ENCODE measurements around the gene ADAMTSL1.

ADAMTSL1 gene

DNA sequence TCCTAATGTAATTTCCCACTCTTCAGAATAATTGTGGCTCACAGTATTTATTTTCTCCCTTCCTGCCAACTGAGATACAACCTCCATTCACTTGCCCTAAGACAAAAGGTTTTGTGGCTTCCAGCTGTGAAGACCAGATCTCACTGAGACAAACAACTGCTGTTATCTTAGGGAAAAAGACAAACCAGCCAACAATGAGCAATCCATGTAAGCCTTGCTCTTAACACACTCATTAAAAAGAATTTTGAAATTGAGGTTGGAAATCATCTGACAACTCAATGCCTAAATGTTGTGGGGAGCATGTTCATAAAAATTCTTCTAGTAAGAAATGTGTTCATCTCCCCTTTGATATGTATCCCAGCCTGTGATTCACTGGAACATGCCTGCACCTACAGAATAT lies 132.9 kb downstream of the ADAMTSL1 start:
- H3K36me3 Mint-ChIP-seq (ENCODE audit: low read depth), result no peaks in the 10 kb centered on the region
- H3K4me1 Mint-ChIP-seq, result peaks cover 43% of the 10 kb centered on the region
- no peak overlapping the region for H3K4me3 Mint-ChIP-seq
- TF ChIP-seq, protein P1, sequence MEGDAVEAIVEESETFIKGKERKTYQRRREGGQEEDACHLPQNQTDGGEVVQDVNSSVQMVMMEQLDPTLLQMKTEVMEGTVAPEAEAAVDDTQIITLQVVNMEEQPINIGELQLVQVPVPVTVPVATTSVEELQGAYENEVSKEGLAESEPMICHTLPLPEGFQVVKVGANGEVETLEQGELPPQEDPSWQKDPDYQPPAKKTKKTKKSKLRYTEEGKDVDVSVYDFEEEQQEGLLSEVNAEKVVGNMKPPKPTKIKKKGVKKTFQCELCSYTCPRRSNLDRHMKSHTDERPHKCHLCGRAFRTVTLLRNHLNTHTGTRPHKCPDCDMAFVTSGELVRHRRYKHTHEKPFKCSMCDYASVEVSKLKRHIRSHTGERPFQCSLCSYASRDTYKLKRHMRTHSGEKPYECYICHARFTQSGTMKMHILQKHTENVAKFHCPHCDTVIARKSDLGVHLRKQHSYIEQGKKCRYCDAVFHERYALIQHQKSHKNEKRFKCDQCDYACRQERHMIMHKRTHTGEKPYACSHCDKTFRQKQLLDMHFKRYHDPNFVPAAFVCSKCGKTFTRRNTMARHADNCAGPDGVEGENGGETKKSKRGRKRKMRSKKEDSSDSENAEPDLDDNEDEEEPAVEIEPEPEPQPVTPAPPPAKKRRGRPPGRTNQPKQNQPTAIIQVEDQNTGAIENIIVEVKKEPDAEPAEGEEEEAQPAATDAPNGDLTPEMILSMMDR (IDR thresholded peaks at IDR 0.05), result no peak
- no peaks in the 10 kb centered on the region for H3K27me3 Mint-ChIP-seq (ENCODE audit: low read depth, poor library complexity)
- no peak overlapping the region for H3K27ac Mint-ChIP-seq
- peaks cover 4% of the 10 kb centered on the region for H3K9me3 Mint-ChIP-seq
- no peak for DNase-seq

DNA sequence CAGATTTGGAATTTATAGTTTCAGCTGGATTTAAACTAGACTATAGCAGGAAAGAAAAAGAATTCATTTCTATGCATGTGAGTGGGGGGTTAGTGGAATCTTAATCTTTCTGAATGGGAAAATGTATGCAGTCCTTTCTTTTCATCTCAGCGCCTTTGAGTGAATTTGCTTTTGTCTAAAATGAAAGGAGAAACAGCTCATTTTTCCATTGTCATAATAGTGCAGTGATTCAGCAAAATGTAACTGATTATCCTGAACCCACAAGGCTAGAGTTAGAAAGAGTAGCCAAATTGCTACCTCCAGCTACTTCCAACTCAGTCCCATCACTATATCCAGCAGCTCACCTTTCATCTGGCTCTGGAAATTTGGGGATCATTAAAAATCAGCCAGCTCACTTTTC lies 134.4 kb downstream of the ADAMTSL1 start:
- Mint-ChIP-seq H3K27ac (no peak overlapping the region), H3K4me3 (no peak overlapping the region), H3K9me3 (peaks cover 4% of the 10 kb centered on the region), H3K36me3 (ENCODE audit: low read depth) (no peaks in the 10 kb centered on the region), H3K4me1 (peaks cover 47% of the 10 kb centered on the region), H3K27me3 (ENCODE audit: low read depth, poor library complexity) (no peaks in the 10 kb centered on the region)
- DNase-seq, result no peak
- TF ChIP-seq, protein P1 (IDR thresholded peaks at IDR 0.05), result no peak

DNA sequence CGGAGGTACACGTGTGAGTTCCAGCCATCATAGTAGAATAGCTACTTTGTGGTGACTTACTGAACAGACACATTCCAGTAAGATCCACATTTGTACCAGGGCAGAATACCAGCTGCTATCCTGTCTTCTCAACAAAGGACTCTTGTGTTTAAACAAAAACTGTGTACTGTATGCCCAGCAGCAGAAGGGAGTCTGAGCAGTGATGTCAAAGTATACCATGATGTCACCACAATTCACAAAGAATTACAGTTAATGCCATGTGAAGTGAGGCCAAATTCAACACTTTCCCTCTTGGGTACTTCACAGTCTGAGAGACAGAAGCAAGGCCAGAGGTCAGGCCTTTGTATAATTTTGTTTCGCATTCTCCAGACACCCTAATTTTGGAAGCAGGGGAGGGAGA lies 137.0 kb downstream of the ADAMTSL1 start:
- H3K27me3 Mint-ChIP-seq (ENCODE audit: low read depth, poor library complexity), result no peaks in the 10 kb centered on the region
- no peak overlapping the region for H3K4me3 Mint-ChIP-seq
- no peaks in the 10 kb centered on the region for H3K36me3 Mint-ChIP-seq (ENCODE audit: low read depth)
- no peaks in the 10 kb centered on the region for H3K9me3 Mint-ChIP-seq
- no peak overlapping the region for H3K27ac Mint-ChIP-seq
- peaks cover 50% of the 10 kb centered on the region for H3K4me1 Mint-ChIP-seq
- TF ChIP-seq, protein P1 (IDR thresholded peaks at IDR 0.05), result no peak
- no peak for DNase-seq

DNA sequence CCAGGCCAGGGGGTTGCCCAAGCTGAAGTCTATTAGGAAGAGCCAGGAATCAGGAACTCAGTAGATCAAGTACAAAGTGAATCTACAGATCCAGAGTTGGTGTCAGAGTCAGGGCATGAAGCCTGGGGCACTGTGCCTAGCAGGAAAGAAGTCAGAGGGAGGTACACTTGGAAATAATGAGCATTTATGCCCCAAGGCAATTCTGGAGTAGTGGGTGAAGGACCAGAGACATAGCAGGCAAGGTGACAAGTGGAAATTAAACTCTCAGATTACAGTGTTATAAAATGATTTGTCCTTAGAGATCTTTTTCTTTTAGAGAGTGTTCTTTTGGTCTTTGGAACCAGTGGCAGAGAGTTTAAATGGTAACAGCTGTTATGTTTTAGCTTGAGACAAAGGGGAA lies 138.0 kb downstream of the ADAMTSL1 start:
- Mint-ChIP-seq H3K27me3 (ENCODE audit: low read depth, poor library complexity) (no peaks in the 10 kb centered on the region), H3K27ac (peak overlapping the region; percentile 26)

DNA sequence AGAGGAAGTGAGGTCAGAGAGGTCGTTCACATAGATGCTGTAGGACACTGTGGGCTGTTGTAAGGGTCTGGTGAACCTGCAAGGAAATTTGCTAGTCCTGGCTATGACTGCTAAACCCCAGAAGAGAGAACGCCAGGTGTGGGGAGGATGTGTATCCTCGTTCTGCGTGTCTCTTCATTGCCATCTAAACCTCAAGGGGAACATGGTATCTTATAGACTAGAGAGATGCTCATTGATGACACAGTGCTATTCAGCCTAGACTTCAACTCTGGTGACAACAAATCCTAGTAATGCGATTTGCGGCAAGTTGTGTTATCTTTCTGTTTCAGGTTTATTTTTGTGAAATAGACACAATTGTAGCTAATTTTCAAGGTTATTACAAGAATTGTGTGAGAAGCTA lies 140.2 kb downstream of the ADAMTSL1 start:
- H3K36me3 Mint-ChIP-seq (ENCODE audit: low read depth), result no peaks in the 10 kb centered on the region
- H3K27me3 Mint-ChIP-seq (ENCODE audit: low read depth, poor library complexity), result no peaks in the 10 kb centered on the region
- DNase-seq, result no peak
- H3K4me1 Mint-ChIP-seq, result peaks cover 38% of the 10 kb centered on the region
- TF ChIP-seq, protein P1 (IDR thresholded peaks at IDR 0.05), result no peak
- no peaks in the 10 kb centered on the region for H3K9me3 Mint-ChIP-seq
- no peak overlapping the region for H3K27ac Mint-ChIP-seq
- no peak overlapping the region for H3K4me3 Mint-ChIP-seq

More for the DNA sequence above, 138.0 kb downstream of the ADAMTSL1 start:
- TF ChIP-seq, protein P1 (IDR thresholded peaks at IDR 0.05), result no peak
- H3K36me3 Mint-ChIP-seq (ENCODE audit: low read depth), result no peaks in the 10 kb centered on the region
- H3K4me3 Mint-ChIP-seq, result no peak overlapping the region
- H3K9me3 Mint-ChIP-seq, result no peaks in the 10 kb centered on the region
- H3K4me1 Mint-ChIP-seq, result peaks cover 40% of the 10 kb centered on the region
- no peak for DNase-seq

DNA sequence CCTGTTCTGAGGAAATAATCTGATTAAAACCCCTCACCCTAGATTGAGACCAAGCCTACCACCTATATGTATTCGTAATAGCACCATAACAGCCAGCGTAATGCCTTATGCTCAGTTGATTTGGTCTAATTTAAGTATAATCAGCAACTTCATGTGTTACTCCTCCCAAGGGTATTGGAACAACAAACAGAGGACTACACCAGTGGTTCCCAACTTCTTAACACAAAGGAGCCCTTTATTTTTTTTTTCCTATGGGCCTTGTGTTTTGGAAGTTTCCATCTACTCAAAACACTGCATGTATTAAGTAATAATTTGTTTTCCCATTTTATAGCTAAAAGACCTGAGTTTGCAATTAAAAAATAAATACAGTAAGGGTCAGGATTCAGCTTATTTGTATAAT lies 140.7 kb downstream of the ADAMTSL1 start:
- no peak overlapping the region for H3K4me3 Mint-ChIP-seq
- no peaks in the 10 kb centered on the region for H3K27me3 Mint-ChIP-seq (ENCODE audit: low read depth, poor library complexity)
- DNase-seq, result no peak
- no peaks in the 10 kb centered on the region for H3K36me3 Mint-ChIP-seq (ENCODE audit: low read depth)
- H3K9me3 Mint-ChIP-seq, result no peaks in the 10 kb centered on the region
- TF ChIP-seq, protein P1 (IDR thresholded peaks at IDR 0.05), result no peak
- peaks cover 38% of the 10 kb centered on the region for H3K4me1 Mint-ChIP-seq
- peak overlapping the region; percentile 1 for H3K27ac Mint-ChIP-seq
